T-helper 1 cell treated with Interleukin-12 subunit alpha and Interleukin-12 subunit beta and Interleukin-4 antibody, amounts not matched to agents 30 μg/mL and 1 μg/mL, for 36 hours (primary cell): Measurements from ENCODE around the gene INTU.

Experiments used
- H3K27ac Mint-ChIP-seq: one replicate; pipeline ENCODE4 v1.8.0; 2021; ENCODE audit warnings: mild to moderate bottlenecking, mixed read lengths
- H3K27me3 Mint-ChIP-seq: one replicate; pipeline ENCODE4 v1.8.0; 2021; ENCODE audit warnings: low read depth, mixed read lengths
- H3K36me3 Mint-ChIP-seq: one replicate; pipeline ENCODE4 v1.8.0; 2021; ENCODE audit warnings: low read depth, mixed read lengths
- H3K4me1 Mint-ChIP-seq: one replicate; pipeline ENCODE4 v1.8.0; 2021; ENCODE audit warnings: low read depth, mixed read lengths
- H3K4me3 Mint-ChIP-seq: one replicate; pipeline ENCODE4 v1.8.0; 2021; ENCODE audit warnings: mild to moderate bottlenecking, moderate library complexity, mixed read lengths
- H3K9me3 Mint-ChIP-seq: one replicate; pipeline ENCODE4 v1.8.0; 2021; ENCODE audit warnings: mixed read lengths

Gene INTU

GRCh38 chr4:127669691-127670090 lies 36.9 kb downstream of the INTU start:
- Mint-ChIP-seq H3K36me3 (no peaks in the 10 kb centered on the region), H3K4me3 (no peak overlapping the region), H3K9me3 (no peaks in the 10 kb centered on the region), H3K27ac (no peak overlapping the region), H3K4me1 (no peaks in the 10 kb centered on the region), H3K27me3 (no peaks in the 10 kb centered on the region)

GRCh38 chr4:127672111-127672510 lies 39.4 kb downstream of the INTU start:
- Mint-ChIP-seq H3K4me1 (no peaks in the 10 kb centered on the region), H3K4me3 (no peak overlapping the region), H3K27ac (no peak overlapping the region), H3K9me3 (no peaks in the 10 kb centered on the region), H3K36me3 (no peaks in the 10 kb centered on the region), H3K27me3 (no peaks in the 10 kb centered on the region)

- H3K27ac Mint-ChIP-seq: no peak overlapping the region
- no peaks in the 10 kb centered on the region for H3K9me3 Mint-ChIP-seq
- no peak overlapping the region for H3K4me3 Mint-ChIP-seq
- H3K36me3 Mint-ChIP-seq: no peaks in the 10 kb centered on the region
- no peaks in the 10 kb centered on the region for H3K27me3 Mint-ChIP-seq
- H3K4me1 Mint-ChIP-seq: no peaks in the 10 kb centered on the region
These were observed 52.5 kb downstream of the INTU start for GRCh38 chr4:127685292-127685691.

- H3K27me3 Mint-ChIP-seq: no peaks in the 10 kb centered on the region
- no peaks in the 10 kb centered on the region for H3K9me3 Mint-ChIP-seq
- no peak overlapping the region for H3K27ac Mint-ChIP-seq
- no peak overlapping the region for H3K4me3 Mint-ChIP-seq
- H3K4me1 Mint-ChIP-seq: no peaks in the 10 kb centered on the region
- H3K36me3 Mint-ChIP-seq: no peaks in the 10 kb centered on the region
These were observed 53.9 kb downstream of the INTU start for GRCh38 chr4:127686658-127687057.

GRCh38 chr4:127687580-127687979 lies 54.8 kb downstream of the INTU start:
- Mint-ChIP-seq H3K4me1 (no peaks in the 10 kb centered on the region), H3K36me3 (no peaks in the 10 kb centered on the region), H3K4me3 (no peak overlapping the region), H3K27me3 (no peaks in the 10 kb centered on the region), H3K9me3 (no peaks in the 10 kb centered on the region), H3K27ac (no peak overlapping the region)

- no peaks in the 10 kb centered on the region for H3K4me1 Mint-ChIP-seq
- H3K36me3 Mint-ChIP-seq: no peaks in the 10 kb centered on the region
- H3K4me3 Mint-ChIP-seq: no peak overlapping the region
- H3K9me3 Mint-ChIP-seq: no peaks in the 10 kb centered on the region
- no peak overlapping the region for H3K27ac Mint-ChIP-seq
- peaks cover 7% of the 10 kb centered on the region for H3K27me3 Mint-ChIP-seq
These were observed 66.0 kb downstream of the INTU start for GRCh38 chr4:127698789-127699200.

- no peaks in the 10 kb centered on the region for H3K9me3 Mint-ChIP-seq
- H3K27ac Mint-ChIP-seq: no peak overlapping the region
- no peak overlapping the region for H3K4me3 Mint-ChIP-seq
- H3K36me3 Mint-ChIP-seq: no peaks in the 10 kb centered on the region
- no peaks in the 10 kb centered on the region for H3K27me3 Mint-ChIP-seq
- H3K4me1 Mint-ChIP-seq: no peaks in the 10 kb centered on the region
These were observed 76.2 kb downstream of the INTU start for GRCh38 chr4:127708985-127709384.

GRCh38 chr4:127709456-127709855 lies 76.7 kb downstream of the INTU start:
- H3K9me3 Mint-ChIP-seq: no peaks in the 10 kb centered on the region
- no peaks in the 10 kb centered on the region for H3K4me1 Mint-ChIP-seq
- H3K4me3 Mint-ChIP-seq: no peak overlapping the region
- H3K27ac Mint-ChIP-seq: no peak overlapping the region
- H3K36me3 Mint-ChIP-seq: no peaks in the 10 kb centered on the region
- H3K27me3 Mint-ChIP-seq: no peaks in the 10 kb centered on the region

GRCh38 chr4:127730142-127730913 lies 97.6 kb downstream of the INTU start, which contains the start of gene SLC25A31:
TSS of gene SLC25A31 (plus strand) at chr4:127730400. CDS start at chr4:127730546, 146 bp downstream.
- H3K9me3 Mint-ChIP-seq: no peaks in the 10 kb centered on the region
- no peak within 1 kb of the TSS for H3K27ac Mint-ChIP-seq
- H3K36me3 Mint-ChIP-seq: no peaks in the 10 kb centered on the region
- H3K4me3 Mint-ChIP-seq: no peak within 1 kb of the TSS
- H3K4me1 Mint-ChIP-seq: no peaks in the 10 kb centered on the region
- no peaks in the 10 kb centered on the region for H3K27me3 Mint-ChIP-seq

- Mint-ChIP-seq H3K27me3 (no peaks in the 10 kb centered on the region), H3K4me3 (no peak overlapping the region), H3K4me1 (no peaks in the 10 kb centered on the region), H3K36me3 (no peaks in the 10 kb centered on the region), H3K27ac (no peak overlapping the region), H3K9me3 (no peaks in the 10 kb centered on the region)
These were observed 98.6 kb downstream of the INTU start for GRCh38 chr4:127731406-127731805.

GRCh38 chr4:127732623-127733328 lies 100.0 kb downstream of the INTU start:
- Mint-ChIP-seq H3K27ac (no peak overlapping the region), H3K9me3 (no peaks in the 10 kb centered on the region), H3K4me3 (no peak overlapping the region), H3K36me3 (no peaks in the 10 kb centered on the region), H3K27me3 (no peaks in the 10 kb centered on the region), H3K4me1 (no peaks in the 10 kb centered on the region)

GRCh38 chr4:127734976-127735375 lies 102.2 kb downstream of the INTU start:
- no peaks in the 10 kb centered on the region for H3K9me3 Mint-ChIP-seq
- H3K36me3 Mint-ChIP-seq: no peaks in the 10 kb centered on the region
- H3K27ac Mint-ChIP-seq: no peak overlapping the region
- H3K27me3 Mint-ChIP-seq: peaks cover 8% of the 10 kb centered on the region
- no peaks in the 10 kb centered on the region for H3K4me1 Mint-ChIP-seq
- no peak overlapping the region for H3K4me3 Mint-ChIP-seq

- H3K27me3 Mint-ChIP-seq: peaks cover 8% of the 10 kb centered on the region
- no peaks in the 10 kb centered on the region for H3K9me3 Mint-ChIP-seq
- no peak overlapping the region for H3K27ac Mint-ChIP-seq
- H3K4me1 Mint-ChIP-seq: no peaks in the 10 kb centered on the region
- H3K36me3 Mint-ChIP-seq: no peaks in the 10 kb centered on the region
- H3K4me3 Mint-ChIP-seq: no peak overlapping the region
These were observed 104.5 kb downstream of the INTU start for GRCh38 chr4:127737295-127737694.

- Mint-ChIP-seq H3K27me3 (peaks cover 14% of the 10 kb centered on the region), H3K4me1 (no peaks in the 10 kb centered on the region), H3K4me3 (no peak overlapping the region), H3K27ac (no peak overlapping the region), H3K36me3 (no peaks in the 10 kb centered on the region), H3K9me3 (no peaks in the 10 kb centered on the region)
These were observed 108.5 kb downstream of the INTU start for GRCh38 chr4:127741247-127741646.

- Mint-ChIP-seq H3K4me1 (no peaks in the 10 kb centered on the region), H3K27me3 (peaks cover 8% of the 10 kb centered on the region), H3K27ac (no peak overlapping the region), H3K4me3 (no peak overlapping the region), H3K9me3 (peaks cover 14% of the 10 kb centered on the region), H3K36me3 (no peaks in the 10 kb centered on the region)
These were observed 115.1 kb downstream of the INTU start for GRCh38 chr4:127747883-127748282.
